GM21515 (cell line): ENCODE measurements around the gene LRRC37A3.
"Not testable (repeated sequence)": the region's sequence is repeated elsewhere in the genome, so short reads cannot be mapped to it uniquely, and the experiment has no call there.

Experiments used
- ATAC-seq: cut with Tn5 transposase; IDR thresholded peaks from one replicate; pipeline ENCODE4 v1.9.1; 2021; ENCODE audit not compliant: unreplicated experiment

LRRC37A3 gene

DNA sequence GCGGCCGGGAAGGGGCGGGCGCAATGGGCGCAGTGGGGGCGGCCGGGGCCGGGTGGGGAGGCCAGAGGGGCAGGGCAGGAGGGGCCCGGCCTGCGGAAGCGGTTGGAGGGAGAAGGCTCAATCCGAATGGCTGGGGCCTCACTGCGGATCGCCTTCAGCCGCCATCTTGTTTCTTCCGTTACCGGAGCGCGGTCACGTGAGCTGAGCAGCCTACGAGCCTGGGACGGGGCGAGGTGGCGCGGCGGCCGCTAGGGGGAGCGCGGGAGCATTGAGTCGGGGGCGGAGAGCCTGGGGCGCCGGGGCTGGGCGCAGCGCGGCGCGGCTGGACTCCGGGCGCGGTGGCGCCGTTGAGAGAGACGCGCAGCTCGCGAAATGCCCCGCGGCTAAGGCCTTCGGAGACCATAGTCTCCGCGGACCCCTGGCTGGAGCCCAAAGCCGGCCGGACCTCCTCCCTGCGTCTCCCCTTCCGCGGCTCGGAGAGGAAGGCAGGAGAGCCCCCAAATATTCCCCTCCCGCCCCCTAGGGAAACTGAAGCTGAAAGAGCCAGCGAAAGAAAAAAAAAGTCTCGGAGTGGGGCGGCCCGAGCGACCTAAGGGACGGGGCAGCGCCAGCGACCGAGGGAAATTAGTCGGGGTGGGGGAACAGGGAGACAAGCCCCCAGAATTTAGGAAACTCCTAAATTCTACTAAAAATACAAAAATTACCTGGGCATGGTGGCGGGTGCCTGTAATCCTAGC, at the start of gene LRRC37A3:
TSS of gene LRRC37A3 (minus strand) at position 190 of the 737 bp plus-strand sequence. CDS start 22,221 bp downstream, outside the sequence.
- peak; percentile 90 for ATAC-seq

DNA sequence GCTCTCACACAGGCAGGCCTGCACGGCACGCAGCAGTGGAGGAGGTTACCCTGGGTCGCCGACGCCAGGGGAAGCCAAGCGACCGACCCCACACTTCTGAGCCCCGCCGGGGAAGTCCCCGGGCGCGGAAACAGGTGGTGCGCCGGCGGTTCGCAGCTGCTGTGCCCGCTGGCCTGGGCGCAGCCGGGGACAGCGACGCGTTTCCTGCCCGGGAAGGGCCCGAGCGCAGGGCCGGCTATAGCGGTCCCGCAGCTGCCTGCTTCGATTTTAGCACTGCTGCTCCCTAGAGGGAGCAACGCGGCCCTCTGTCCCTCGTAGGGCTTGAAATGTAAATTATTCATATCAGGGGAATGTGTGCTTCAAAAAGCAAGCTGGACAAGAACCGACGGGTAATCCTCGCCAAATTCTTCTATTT, 46.6 kb upstream of the LRRC37A3 start:
- ATAC-seq = peak; percentile 91

DNA sequence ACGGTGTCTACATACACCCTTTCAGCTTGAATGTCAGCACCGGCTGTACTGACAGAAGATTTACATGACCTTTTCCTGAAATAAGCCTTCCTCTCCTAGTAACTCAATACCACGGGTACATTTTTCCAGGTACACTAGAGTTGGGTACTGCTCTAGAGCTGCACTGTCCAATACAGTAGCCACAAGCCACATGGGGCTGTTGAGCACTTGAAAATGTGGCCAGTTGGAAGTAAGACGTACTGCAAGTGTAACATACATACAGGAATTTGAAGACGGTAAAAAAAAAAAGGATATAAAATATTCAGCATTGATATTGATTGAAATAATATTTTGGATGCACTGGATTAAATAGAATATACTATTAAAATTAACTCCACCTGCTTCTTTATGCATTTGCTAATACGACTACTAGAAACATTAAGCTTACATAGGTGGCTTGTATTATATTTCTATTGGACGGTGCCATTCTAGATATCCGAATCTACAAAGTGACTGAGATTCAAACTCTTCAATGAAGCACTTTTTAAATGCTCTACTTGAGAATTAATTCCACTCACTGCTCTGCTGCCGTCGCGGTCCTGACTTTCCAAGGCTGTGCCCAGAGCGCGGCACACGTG, 46.1 kb upstream of the LRRC37A3 start:
- not testable (repeated sequence) for ATAC-seq

DNA sequence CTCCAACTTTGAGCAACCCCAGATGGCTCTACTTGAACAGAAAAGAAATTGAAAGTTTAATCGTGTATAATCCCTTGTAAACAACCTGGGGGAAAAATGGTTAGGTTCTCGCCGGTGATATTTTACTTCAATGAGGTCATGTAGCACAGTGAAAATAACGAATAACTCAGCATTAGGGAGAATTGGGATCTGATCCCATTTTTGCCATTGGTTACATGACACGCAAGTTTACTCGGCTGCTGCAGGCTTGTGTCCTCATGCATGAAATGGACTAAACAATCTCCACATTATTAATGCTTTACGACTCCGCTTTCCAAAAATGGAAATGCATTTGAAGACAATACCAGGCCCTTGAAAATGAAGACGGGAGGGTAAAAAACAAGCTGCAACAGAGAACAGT, 45.5 kb upstream of the LRRC37A3 start:
- no peak for ATAC-seq

DNA sequence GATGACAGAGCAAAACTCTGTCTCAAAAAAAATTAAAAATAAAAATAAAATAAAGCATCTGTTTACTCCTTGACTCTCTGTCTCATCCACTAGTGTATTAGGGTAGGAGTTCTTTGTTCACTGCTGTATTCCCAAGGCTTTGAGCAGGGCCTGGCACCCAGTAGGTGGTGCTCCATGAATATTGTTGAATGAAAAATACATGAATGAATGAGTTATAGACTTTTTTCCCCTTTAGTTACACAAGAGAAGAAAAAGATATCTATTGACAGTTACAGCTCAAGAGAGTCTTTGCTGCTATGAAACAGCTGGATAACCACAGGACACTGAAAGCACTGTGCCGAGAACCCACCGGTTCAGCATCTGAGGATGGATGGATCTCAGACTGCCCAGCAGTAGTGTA, 44.5 kb upstream of the LRRC37A3 start:
- not testable (repeated sequence) for ATAC-seq

DNA sequence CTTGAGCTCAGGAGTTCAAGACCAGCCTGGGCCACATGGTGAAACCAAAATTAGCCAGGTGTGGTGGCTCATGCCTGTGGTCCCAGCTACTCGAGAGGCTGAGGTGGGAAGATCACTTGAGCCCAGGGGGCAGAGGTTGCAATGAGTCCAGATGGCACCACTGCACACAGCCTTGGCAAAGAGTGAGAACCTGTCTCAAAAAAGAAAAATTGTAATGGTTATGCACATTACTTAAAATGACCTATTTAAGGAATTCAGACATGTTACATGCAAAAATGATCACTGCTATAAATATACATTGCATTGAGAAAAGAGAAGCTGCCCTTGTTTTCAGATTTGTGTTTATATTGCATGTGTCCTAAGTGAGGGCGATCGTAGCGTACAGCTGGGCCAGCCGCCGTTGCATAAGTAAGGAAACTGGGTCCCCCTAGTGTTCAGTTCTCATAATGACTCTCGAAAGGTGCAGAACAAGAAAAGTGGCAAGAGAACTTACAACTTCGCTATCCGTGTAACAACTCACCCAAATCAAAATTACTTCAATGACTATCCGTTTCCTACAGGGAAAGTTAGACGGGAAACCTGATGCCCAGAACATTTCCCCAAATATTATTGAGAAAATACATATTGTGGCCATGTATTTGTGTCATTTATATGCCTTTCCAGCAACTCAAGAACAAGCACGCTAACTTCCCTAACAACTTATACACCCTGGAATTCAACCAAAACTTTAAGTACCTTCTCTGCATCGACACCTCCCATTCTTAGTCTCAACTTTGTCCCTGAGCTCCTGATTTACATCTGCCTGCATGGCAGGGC, 42.5 kb upstream of the LRRC37A3 start:
- ATAC-seq = peak; percentile 44

DNA sequence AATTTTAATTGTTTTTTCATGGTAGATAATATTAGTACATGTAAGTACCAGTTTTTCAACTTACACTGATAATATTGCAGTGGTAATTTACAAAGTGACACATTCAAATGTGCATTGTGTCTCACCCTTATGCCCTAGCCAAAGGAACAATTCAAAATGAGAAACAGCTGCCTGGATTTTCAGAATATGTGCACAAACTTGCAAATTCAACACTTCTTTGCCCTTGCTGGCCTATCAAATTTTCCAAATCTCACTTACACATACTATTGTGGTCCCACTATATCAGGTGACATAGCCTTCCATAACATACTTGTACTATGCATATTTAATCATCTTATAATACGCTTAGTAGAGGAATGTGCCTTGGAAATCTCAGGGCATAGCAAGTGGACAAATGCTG, 32.6 kb upstream of the LRRC37A3 start:
- no peak for ATAC-seq

DNA sequence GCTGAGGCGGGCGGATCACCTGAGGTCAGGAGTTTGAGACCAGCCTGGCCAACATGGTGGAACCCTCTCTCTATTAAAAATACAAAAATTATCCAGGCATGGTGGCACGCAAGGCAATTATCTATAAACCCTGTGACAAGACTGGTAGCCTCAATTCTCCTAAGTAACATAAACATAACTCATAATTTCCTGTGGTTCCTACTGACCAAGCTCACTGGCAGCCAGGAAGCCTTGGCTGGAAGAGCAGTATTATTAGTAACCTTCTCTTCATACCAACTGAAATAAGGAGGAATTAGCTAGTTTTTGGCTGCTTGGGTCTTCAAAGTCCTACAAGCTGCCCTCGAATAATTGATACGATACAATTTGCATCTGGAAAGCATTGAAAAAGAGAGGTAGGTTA, 31.6 kb upstream of the LRRC37A3 start:
- ATAC-seq = no peak

DNA sequence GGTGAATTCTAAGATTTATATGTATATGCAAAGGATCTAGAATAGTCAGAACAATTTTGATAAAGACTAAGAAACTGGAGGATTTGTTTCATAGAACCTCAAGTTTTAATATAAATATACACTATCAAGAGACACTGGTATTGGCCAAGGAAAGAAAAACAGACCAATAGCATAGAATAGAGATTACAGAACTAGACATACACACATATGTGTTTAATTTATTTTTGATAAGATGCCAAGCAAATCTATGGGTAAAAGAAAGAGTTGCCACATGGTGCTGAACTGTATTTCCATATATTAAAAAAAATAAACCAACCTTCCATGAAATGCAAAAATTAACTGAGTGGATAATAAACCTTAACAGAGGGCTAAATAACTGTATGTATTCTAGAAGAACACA, 27.9 kb upstream of the LRRC37A3 start:
- ATAC-seq = no peak

DNA sequence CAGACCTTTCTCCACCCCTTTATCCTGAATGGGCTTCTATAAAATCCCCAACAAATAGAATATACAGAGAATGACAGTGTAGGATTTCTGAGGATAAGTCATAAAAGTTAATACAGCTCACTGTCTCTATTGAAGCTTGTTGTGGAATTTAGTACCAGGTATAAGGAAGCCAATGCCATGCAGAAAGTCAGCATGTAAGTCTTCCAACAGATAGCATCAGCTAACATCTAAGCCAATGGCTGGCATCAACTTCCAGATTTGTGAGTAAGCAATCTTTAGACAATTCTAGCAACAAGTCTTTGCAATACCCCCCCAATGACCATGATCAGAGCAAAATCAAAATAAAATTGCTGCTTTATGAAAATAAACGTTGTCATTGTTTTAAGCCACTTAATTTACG, 22.5 kb upstream of the LRRC37A3 start:
- ATAC-seq = no peak

DNA sequence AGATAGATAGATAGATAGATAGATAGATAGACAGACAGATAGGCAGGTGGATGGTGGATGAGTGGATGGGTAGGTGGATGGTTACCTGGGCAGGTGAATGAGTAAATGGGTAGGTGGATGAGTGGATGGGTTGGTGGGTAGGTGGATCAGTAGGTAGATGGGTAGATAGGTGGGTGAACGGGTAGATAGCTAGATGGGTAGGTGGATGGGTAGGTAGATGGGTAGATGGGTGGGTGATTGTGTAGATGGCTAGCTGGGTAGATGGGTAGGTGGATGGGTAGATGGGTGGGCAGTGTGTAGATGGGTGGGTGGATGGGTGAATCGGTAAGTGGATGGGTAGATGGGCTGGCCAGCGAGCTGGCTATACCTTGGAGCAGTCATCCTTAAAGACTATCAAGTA, 21.8 kb upstream of the LRRC37A3 start:
- ATAC-seq = no peak

DNA sequence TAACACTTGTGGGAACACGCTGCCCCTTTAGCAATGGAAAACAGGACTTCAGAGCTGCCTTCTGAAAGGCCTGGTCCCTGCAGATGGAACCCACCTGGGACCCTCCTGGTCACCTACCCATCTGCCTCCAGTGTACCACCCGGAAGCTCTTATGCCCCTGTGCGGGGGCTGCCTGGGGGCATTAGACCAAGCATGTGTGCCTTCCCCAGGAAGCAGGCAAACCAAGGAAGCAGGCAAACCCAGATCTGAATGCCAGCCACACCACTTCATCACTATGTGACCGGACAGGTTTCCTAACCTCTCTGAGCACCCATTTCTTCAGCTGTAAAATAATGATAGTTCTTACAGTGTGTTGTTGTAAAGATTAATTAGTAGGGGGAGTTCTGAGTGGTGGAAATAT, 20.8 kb upstream of the LRRC37A3 start:
- no peak for ATAC-seq

DNA sequence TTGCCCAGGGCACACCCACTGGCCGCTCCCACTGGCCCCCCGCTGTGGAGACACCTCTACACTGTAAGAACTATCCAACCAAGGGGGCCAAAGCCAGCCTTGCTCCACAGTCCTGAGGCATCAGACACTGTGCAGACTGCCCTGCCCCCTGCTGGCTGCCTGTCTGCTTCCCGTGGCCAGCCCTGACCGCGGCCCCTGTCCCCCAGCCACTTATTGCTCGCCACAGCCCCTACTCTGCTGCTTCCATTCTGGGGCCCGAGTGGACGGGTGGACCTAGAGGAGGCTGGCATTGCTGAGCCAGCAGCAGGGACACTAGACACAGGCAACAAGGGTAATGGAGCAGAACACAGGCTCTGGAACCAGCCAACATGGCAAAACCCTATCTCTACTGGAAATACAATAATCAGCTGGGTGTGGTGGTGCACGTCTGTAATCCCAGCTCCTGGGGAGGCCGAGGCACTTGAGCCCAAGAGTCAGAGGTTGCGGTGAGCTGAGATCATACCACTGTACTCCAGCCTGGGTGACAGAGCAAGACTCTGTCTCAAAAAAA, 19.7 kb upstream of the LRRC37A3 start:
- no peak for ATAC-seq

DNA sequence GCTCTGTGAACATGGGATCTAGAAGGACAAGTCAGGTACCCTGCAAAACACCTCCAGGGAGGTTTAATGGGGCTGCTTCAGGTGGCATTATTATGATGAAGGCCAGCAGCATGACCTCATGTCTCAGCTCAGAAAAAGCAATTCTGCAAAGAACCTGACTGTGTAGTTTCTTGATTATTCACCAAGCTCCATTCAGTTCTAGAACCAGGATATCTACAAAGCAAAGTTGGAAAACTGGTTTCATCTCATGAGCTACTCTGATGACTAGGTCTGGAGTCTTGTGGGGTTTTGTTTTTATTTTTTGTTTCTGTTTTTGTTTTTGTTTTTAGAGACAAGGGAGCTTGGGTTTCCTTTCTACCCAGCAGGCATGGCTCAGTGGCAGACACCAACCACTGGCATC, 19.0 kb upstream of the LRRC37A3 start:
- ATAC-seq = no peak

DNA sequence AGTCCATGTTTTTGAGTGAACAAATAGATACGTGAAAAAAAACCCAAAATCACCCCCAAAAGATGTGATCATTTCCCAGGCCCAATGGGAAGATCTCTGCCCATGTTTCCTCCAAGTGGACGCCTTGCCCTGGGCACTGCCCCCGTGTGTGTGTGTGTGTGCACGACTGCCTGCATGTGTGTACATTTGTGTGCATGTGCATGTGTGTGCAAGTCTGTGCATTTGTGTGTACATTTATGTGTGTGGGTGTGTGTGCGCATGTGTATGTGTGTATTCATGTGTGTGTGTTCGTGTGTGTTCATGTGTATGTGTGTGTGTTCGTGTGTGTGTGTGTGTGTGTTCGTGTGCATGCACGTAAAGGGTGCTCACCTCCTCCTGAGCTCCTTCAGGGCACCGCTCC, 16.8 kb upstream of the LRRC37A3 start:
- ATAC-seq = no peak

DNA sequence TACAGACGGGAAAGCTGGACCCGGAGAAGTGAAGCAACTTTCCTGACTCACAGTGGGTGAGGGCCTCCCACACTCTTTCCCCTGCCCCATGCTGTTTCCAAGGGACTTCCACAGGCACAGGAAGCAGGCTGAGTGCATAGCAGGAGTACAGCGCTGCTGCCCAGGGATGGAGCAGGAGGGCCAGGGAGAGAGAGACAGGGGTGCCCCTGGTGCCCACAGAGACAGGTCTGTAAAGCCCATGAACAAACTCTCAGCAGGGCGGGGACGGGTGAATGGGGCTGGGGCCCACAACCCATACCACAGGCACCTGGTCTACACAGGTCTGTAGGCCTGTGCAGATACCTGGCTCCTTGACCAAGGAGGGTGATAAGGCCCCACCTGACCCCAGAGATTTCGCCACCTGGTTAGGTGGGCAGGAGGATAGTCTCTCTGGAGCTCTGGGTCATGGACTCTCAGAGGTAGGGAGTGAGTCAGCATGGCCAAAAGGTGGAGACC, 15.1 kb upstream of the LRRC37A3 start:
- not testable (repeated sequence) for ATAC-seq

DNA sequence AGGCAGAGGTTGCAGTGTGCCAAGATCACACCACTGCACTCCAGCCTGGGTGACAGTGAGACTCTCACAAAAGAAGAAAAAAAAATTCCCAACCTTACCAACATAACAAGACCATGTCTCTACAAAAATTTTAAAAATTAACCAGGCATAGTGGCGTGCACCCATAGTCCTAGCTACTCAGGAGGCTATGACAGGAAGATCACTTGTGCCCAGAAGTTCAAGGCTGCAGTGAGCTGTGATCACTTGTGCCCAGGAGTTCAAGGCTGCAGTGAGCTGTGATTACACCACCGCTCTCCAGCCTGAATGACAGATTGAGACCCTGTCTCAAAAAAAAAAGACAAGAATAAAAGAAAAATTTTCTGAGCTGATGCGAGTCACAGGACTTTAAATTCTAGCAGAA, 13.6 kb upstream of the LRRC37A3 start:
- not testable (repeated sequence) for ATAC-seq

DNA sequence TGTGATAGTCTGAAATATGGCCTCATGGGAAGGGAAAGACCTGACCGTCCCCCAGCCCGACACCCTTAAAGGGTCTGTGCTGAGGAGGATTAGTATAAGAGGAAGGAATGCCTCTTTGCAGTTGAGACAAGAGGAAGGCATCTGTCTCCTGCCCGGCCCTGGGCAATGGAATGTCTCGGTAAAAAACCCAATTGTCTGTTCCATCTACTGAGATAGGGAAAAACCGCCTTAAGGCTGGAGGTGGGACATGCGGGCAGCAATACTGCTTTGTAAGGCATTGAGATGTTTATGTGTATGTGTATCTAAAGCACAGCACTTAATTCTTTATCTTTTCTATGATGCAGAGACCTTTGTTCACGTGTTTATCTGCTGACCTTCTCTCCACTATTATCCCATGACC, 11.1 kb upstream of the LRRC37A3 start:
- ATAC-seq = not testable (repeated sequence)

DNA sequence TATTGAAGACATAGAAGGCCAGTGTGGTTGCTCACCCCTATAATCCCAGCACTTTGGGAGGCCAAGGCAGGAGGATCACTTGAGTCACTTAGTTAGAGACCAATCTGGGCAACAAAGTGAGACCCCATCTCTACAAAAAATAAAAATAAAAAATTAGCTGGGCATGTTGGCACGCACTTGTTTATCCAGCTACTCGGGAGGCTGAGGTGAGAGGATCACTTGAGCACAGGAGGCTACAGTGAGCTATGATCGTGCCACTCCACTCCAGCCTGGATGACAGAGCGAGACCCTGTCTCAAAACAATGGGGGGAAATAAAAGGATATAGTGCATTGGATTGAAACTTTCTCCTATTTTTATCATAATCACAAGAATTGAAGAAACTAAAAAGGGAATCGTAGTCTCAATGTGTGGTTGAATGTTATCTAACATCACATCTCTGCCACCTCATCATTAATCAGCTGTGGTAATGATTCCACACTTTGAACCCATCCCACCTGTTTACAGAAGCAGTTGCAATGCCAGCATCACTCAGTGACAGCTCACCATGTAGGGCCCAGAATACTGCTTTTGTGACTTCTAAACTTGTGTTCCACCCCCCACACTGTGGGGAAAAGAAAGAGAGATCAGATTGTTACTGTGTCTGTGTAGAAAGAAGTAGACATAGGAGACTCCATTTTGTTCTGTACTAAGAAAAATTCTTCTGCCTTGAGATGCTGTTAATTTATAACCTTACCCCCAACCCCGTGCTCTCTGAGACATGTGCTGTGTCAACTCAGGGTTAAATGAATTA, 10.3 kb upstream of the LRRC37A3 start:
- ATAC-seq = not testable (repeated sequence)

DNA sequence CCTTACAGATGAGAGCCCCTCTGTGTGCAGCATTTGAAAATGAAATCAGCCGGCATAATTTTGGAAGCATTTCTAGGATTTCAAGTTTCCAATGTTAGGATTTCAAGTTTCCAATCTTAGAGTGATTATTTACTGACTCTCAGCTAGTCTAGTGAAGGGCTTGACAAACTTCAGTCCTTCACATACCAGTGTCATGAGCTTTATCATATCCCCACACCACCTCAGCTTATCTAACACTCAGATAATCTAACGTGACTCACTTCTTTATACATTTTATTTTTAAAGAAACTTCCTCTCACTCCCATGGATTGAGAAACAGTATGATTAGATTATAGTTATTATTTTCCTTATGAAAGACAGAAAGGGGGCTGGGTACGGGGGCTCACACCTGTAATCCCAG, 9.4 kb upstream of the LRRC37A3 start:
- not testable (repeated sequence) for ATAC-seq

DNA sequence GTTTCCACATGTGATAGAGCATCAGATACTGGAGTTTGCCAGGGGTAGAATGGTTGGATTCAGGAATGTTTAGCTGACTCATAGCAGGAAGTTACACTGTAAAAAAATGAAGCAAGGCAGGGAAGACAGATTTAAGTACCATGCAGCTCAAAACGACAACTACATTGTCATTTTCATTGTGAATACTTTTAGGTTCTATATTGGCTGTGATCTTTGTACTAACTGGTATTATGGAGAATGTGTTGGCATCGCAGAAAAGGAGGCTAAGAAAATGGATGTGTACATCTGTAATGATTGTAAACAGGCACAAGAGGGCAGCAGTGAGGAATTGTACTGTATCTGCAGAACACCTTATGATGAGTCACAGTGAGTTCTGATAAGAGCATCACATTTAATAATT, 8.2 kb upstream of the LRRC37A3 start:
- ATAC-seq = peak; percentile 75
